HG03095 (cell line): Measurements from ENCODE around the gene RFX2.
"Not testable (repeated sequence)": the region's sequence is repeated elsewhere in the genome, so short reads cannot be mapped to it uniquely, and the experiment has no call there.

Experiments
- ATAC-seq: cut with Tn5 transposase; IDR thresholded peaks from one replicate; pipeline ENCODE4 v1.9.1; 2021; ENCODE audit warnings: moderate library complexity; ENCODE audit not compliant: unreplicated experiment

Gene RFX2

DNA sequence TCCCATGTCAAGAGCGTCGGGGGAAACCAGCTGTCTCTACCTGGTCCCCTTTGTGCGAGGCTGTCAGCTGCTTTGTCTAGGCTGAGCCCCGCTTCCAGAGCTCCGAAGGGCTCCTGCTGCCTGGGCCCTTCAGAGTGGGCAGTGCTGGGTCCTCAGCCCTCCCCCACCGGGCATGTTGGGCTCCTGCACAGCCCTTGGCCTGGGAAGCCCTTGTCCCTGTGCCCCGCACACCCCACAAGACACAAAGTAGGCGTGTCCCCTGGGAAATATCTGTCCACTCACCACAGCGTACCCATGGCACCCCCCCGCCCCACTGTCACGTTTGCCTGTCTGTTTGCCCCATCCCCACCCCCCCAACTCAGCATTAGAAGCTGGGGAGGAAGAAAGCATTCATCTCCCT lies 92.7 kb downstream of the RFX2 start:
- ATAC-seq = no peak

- no peak for ATAC-seq
Observed at GRCh38 chr19:6015841-6016545, 94.3 kb downstream of the RFX2 start.

GRCh38 chr19:6014551-6015135 lies 95.7 kb downstream of the RFX2 start:
- no peak for ATAC-seq

GRCh38 chr19:6012426-6013170 lies 97.7 kb downstream of the RFX2 start:
- no peak for ATAC-seq

GRCh38 chr19:6011794-6012193 lies 98.5 kb downstream of the RFX2 start:
- no peak for ATAC-seq

- no peak for ATAC-seq
Observed at GRCh38 chr19:6011206-6011605, 99.1 kb downstream of the RFX2 start.

GRCh38 chr19:6010107-6010506 lies 100.2 kb downstream of the RFX2 start:
- no peak for ATAC-seq

- no peak for ATAC-seq
Observed at GRCh38 chr19:6007866-6008265, 102.4 kb downstream of the RFX2 start.

GRCh38 chr19:6006896-6007295 lies 103.4 kb downstream of the RFX2 start:
- no peak for ATAC-seq

DNA sequence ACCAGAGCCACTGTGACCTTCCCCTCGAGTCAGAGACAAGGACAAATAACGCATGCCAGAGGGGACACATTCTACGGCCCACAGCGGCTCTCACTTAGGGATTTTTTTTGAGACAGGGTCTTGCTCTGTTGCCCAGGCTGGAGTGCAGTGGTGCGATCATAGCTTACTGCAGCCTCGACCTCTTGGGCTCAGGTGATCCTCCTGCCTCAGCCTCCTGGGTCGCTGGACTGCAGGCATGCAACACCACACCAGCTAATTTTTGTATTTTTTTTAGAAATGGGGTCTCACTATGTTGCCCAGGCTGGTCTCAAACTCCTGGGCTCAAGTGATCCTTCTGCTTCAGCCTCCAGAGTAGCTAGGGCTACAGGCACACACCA lies 104.2 kb downstream of the RFX2 start:
- ATAC-seq = not testable (repeated sequence)

DNA sequence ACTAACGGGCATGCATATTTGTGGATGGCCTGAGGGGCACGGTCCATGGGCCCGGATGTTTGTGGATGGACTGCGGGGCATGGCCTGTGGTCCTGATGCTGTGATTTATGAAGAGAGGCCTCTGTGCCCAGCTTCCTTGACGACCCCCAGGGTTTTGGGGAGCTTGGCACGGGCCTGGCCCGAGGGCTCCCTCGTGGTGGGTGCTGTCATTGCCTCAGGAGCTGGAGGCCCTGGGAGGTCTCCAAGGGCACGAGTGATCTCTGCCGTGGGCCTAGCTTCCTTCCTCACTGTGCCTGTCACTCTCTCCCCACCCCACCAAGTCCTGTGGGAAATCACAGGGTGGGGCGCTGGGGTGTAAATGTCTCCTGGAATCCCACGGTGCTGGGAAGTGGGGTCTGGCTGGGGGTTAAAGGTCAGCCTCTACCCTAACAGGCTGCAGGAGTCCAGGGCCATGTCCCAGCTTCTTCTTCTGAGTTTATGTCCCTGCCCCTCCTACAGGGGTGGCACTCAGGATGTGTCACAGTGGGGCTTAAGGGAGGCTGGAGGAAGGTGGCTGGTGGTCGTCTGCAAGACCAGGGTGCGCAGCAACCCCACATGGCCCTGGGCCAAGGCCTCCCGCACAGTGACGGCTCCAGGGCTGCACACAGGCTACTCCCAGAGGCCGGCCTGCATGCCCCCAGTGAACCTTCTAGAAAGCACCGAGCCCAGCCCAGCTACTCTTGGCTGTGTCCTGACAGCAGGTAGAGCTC lies 104.8 kb downstream of the RFX2 start:
- no peak for ATAC-seq

GRCh38 chr19:6003976-6004375 lies 106.3 kb downstream of the RFX2 start:
- no peak for ATAC-seq

- no peak for ATAC-seq
Observed at GRCh38 chr19:6002591-6002990, 107.7 kb downstream of the RFX2 start.

DNA sequence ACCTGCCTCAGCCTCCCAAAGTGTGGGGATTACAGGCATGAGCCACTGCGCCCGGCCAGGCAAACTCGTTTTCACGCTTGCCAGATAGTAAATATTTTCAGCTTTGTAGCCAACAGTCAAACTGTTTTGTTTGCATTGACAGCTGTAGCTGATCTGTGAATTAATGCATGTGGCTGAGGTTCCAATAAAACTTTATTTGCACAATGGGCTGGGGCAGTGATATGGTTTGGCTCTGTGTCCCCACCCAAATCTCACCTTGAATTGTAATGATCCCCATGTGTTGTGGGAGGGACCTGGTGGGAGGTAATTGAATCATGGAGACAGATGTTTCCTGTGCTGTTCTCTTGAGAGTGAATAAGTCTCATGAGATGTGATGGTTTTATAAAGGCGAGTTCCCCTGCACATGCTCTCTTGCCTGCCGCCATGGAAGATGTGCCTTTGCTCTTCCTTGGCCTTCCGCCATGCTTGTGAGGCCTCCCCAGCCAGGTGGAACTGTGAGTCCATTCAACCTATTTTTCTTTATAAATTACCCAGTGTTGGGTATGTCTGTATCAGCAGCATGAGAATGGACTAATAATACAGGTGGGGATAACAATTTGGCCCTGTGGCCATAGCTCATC lies 110.0 kb downstream of the RFX2 start:
- ATAC-seq = no peak

- no peak for ATAC-seq
Observed at GRCh38 chr19:5999693-6000092, 110.6 kb downstream of the RFX2 start.

DNA sequence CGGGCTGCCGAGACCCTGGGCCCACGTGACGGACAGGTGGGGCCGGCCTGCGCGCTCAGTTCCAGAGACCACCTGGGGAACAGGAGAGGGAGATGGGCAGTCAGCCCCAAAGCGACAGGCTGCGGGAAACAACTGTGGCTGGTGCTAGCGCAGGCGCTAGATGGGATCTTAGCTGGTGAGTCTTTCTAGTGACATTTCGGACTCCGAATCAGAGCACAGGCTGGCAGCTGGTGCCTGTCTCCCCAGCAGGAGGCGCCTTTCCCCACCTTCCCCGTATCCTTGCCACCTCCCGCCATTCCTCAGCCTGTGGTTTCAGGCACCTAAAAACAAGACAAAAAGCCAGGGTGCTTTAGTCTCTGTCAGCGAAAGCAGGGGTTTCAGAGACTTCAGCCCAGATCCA lies 112.9 kb downstream of the RFX2 start:
- no peak for ATAC-seq

DNA sequence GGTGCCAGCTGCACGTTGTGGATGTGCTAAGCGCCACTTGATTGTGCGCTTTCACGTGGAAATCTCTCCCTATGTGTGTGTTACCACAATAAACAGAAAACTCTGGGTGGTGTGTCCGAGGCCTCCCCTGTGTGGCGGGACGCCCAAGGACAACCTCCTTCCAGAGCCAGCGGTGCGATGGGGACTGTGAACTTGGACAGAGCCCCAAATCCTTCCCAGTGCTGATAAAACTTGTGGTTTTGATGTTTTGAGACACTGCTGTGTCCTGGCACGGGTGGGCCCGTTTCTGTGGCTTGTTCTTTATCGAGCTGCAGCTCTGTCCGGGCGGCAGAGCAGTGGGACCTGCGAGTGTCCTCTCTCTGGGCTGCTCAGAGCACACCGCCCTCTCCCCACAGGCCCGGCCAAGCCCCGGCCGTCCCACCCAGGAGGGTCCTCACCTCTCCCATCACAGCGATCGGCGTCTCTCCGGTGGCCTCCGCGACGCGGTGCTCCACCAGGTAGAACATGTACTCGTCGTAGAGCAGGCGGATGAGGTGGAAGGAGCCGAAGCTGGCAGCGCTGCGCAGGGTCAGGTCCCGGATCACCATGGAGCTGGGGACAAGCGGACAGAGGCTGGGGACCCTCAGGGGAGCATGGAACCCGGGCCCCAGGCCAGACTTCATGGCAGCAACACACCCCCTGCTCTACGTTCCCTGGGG lies 113.5 kb downstream of the RFX2 start:
- ATAC-seq = no peak

DNA sequence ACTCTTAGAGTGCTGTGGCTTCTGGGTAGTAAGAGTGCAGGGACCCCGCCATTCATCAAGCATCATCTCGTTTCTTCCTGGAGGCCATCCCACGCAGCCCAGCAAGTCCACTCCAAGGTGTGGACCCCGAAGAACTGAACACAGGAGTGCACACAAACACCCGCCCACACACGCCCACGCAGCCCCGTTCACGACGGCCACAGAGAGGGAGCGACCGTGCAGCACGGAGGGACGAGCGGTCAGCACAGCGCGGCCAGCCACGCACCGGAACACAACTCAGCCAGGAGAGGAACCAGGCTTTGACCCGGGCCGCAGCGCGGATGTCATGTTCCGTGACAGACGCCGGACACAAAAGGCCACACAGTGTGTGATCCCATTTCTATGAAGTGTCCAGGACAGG lies 114.2 kb downstream of the RFX2 start:
- no peak for ATAC-seq

DNA sequence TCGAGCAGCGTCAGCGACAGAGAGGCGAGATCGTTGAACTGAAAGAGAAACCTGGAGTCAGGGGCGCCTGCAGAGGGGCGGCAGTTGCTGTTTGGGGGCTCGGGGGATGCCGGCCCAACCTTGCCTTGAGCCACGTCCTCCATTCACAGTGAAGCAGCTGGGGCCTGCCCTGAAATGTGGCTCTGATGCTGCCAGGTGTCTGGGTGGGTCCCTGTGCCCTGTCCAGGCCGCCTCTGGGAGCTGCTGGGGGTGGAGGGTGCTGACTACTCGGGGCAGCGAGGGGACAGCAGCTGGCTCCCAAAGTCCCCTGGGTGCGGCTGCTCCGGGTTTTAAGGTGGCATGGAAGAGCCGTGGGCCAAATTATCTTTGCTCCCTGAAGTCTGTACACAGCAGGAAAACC lies 114.7 kb downstream of the RFX2 start:
- ATAC-seq = no peak

- ATAC-seq = no peak
Observed at GRCh38 chr19:5994405-5995165, 115.7 kb downstream of the RFX2 start.
